C4-2B (cell line): ENCODE results near the gene LRBA.

ENCODE experiments used
- ZFX ChIP-seq: fragments of 450-650 bp; IDR thresholded peaks from 2 replicates; pipeline ENCODE4 v1.6.1; 2017
- TF ChIP-seq, protein P1 (sequence below): fragments of 450-650 bp; conservative IDR thresholded peaks from 2 replicates; pipeline ENCODE4 v1.5.1; 2017; ENCODE audit warnings: mild to moderate bottlenecking

DNA sequence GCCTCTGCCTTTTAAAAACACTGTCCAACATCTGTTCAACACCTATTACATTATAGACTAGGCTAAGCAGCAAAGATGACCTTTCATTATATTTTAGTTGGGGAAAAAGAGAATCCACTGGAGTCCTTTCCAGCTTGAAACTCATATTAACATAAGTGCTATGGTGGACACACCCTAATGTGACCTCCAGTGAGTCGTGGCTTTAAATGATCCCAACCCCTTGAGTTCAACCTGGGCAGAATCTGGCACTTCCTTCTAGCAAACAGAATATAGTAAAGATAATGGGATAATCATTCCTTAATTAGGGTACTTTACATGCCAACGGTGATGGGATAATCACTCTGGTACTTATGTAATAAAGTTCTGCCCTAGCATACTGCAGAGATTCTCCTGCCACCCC is 270.5 kb downstream of the LRBA start:
- TF ChIP-seq, protein P1, sequence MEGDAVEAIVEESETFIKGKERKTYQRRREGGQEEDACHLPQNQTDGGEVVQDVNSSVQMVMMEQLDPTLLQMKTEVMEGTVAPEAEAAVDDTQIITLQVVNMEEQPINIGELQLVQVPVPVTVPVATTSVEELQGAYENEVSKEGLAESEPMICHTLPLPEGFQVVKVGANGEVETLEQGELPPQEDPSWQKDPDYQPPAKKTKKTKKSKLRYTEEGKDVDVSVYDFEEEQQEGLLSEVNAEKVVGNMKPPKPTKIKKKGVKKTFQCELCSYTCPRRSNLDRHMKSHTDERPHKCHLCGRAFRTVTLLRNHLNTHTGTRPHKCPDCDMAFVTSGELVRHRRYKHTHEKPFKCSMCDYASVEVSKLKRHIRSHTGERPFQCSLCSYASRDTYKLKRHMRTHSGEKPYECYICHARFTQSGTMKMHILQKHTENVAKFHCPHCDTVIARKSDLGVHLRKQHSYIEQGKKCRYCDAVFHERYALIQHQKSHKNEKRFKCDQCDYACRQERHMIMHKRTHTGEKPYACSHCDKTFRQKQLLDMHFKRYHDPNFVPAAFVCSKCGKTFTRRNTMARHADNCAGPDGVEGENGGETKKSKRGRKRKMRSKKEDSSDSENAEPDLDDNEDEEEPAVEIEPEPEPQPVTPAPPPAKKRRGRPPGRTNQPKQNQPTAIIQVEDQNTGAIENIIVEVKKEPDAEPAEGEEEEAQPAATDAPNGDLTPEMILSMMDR = no peak
- TF ChIP-seq ZFX = no peak
